K562 (cell line): ENCODE results near the gene MEX3A. TPM values are rescaled to one million over a fixed set of nuclear protein-coding genes. Genes with fewer than 3 reads are reported as not detected.

Source experiments
- ATAC-seq: fragments of 200-7000 bp; cut with Tn5 transposase; 3 replicates; pipeline ENCODE4 v1.9.1; 2020; ENCODE audit warnings: moderate library complexity
- BruUV-seq: library from RNA; stranded (reverse); fragments of 400-500 nt; replicated peaks from 2 replicates; lab custom pipeline; 2021; lab: Mats Ljungman, UMichigan
- CTCF ChIA-PET: fragments of 300-600 bp; formaldehyde crosslinking; extraction: SDS; loops from one replicate; lab custom pipeline; 2021; ENCODE audit warnings: low intra/inter-chr PET ratio; lab: Yijun Ruan, JAX
- POLR2A ChIA-PET: fragments of 300-600, 350-650 bp; sonication (Branson Sonifier 250); formaldehyde crosslinking; extraction: SDS; loops from one replicate; lab custom pipeline; 2021; ENCODE audit warnings: antibody characterized with exemption, inconsistent platforms; lab: Yijun Ruan, JAX
- DNase-seq, 4 experiments: peaks; one replicate each; pipeline versions ENCODE4 v3.0.0 to v3.0.0-alpha.2; 2011 to 2018; ENCODE audit warnings: low spot score in 3 of 4, mixed read lengths in 3 of 4; ENCODE audit errors: extremely low read depth in 1 of 4
- FAIRE-seq: peaks from 2 replicates; lab custom pipeline; 2011; peaks lifted over from hg19 to GRCh38; lab: Jason Lieb, UNC
- H2AFZ ChIP-seq: 2 replicates; pipeline ENCODE4 v1.6.0; 2011; ENCODE audit warnings: low read depth, low read length, control low read depth, inconsistent platforms
- H3K27ac ChIP-seq: fragments of 200-600 bp; 3 replicates; pipeline ENCODE4 v1.8.0; 2011; ENCODE audit warnings: low read depth, mild to moderate bottlenecking, control low read depth, inconsistent platforms, low read length, moderate library complexity, mixed read lengths; ENCODE audit errors: extremely low read depth
- H3K27me3 ChIP-seq, 2 experiments: fragments of 300-600 bp in 1 of 2; 2 replicates in 1 of 2; 3 replicates in 1 of 2; pipeline versions ENCODE4 v1.6.0 to v1.8.0; 2011; ENCODE audit warnings: inconsistent platforms in 2 of 2, low read length in 2 of 2, mild to moderate bottlenecking in 1 of 2, mixed read lengths in 1 of 2, moderate library complexity in 1 of 2; ENCODE audit not compliant: control insufficient read depth in 2 of 2, insufficient read depth in 2 of 2
- H3K36me3 ChIP-seq: fragments of 300-600 bp; 3 replicates; pipeline ENCODE4 v1.8.0; 2011; ENCODE audit warnings: mild to moderate bottlenecking, low read length, inconsistent platforms; ENCODE audit not compliant: control insufficient read depth, insufficient read depth
- H3K4me1 ChIP-seq, 2 experiments: fragments of 200-600 bp in 1 of 2; replicated peaks in 1 of 2; 2 replicates in 1 of 2; 3 replicates in 1 of 2; pipeline versions ENCODE4 v1.5.1 to v1.8.0; 2011; ENCODE audit warnings: inconsistent platforms in 2 of 2, low read length in 2 of 2, mild to moderate bottlenecking in 1 of 2, mixed read lengths in 1 of 2, moderate library complexity in 1 of 2; ENCODE audit not compliant: control insufficient read depth in 2 of 2, insufficient read depth in 2 of 2
- H3K4me2 ChIP-seq: 2 replicates; pipeline ENCODE4 v1.6.1; 2011; ENCODE audit warnings: low read length, control low read depth, inconsistent platforms, mixed read lengths; ENCODE audit not compliant: insufficient read depth
- H3K4me3 ChIP-seq: fragments of 200-600 bp; sonication (generic), shearing (Covaris generic); 2 replicates; pipeline ENCODE4 v1.5.1; 2016; ENCODE audit warnings: control low read depth, inconsistent platforms
- H3K79me2 ChIP-seq: fragments of 200-600 bp; 3 replicates; pipeline ENCODE4 v1.8.0; 2011; ENCODE audit warnings: low read length, inconsistent platforms; ENCODE audit not compliant: control insufficient read depth, insufficient read depth
- H3K9ac ChIP-seq, 2 experiments: 2 replicates each; pipeline versions ENCODE4 v1.6.0 to v1.6.1; 2011; ENCODE audit warnings: low read depth in 2 of 2, low read length in 2 of 2, control low read depth in 1 of 2, inconsistent platforms in 1 of 2, mild to moderate bottlenecking in 1 of 2, mixed read lengths in 1 of 2; ENCODE audit not compliant: insufficient read depth in 1 of 2
- H3K9me1 ChIP-seq: one replicate; pipeline ENCODE4 v1.6.0; 2011; ENCODE audit warnings: inconsistent platforms, mild to moderate bottlenecking, low read length, moderate library complexity; ENCODE audit not compliant: control insufficient read depth, insufficient read depth
- H3K9me3 ChIP-seq: replicated peaks from 2 replicates; pipeline ENCODE4 v1.5.1; 2011; ENCODE audit warnings: low read depth, low read length, inconsistent platforms; ENCODE audit not compliant: control insufficient read depth, insufficient read depth
- H4K20me1 ChIP-seq: replicated peaks from 2 replicates; pipeline ENCODE4 v1.6.1; 2011; ENCODE audit warnings: low read length, inconsistent platforms, mixed read lengths; ENCODE audit not compliant: control insufficient read depth, insufficient read depth
- CXXC5 ChIP-seq: fragments of 250-450 bp; sonication (Bioruptor Pico); IDR thresholded peaks from 2 replicates; pipeline ENCODE4 v1.8.0; 2022; ENCODE audit warnings: inconsistent platforms, mild to moderate bottlenecking, moderate library complexity
- FOS ChIP-seq: IDR thresholded peaks from 3 replicates; pipeline ENCODE4 v1.6.1; 2011; ENCODE audit not compliant: insufficient read length; ENCODE audit errors: extremely low read depth
- FOXM1 ChIP-seq, 2 experiments: fragments of 450-650 bp in 1 of 2; sonication (generic) in 1 of 2; formaldehyde crosslinking in 1 of 2; IDR thresholded peaks; 2 replicates each; pipeline versions ENCODE4 v1.6.1 to v1.9.0; 2017 to 2022; ENCODE audit warnings: low read depth in 2 of 2, mild to moderate bottlenecking in 2 of 2, missing genetic modification reagents in 1 of 2, moderate library complexity in 1 of 2
- MTA2 ChIP-seq: fragments of 450-650 bp; IDR thresholded peaks from 2 replicates; pipeline ENCODE4 v1.6.1; 2016; ENCODE audit warnings: low read depth
- PRMT5 ChIP-seq: sonication (generic); formaldehyde crosslinking; IDR thresholded peaks from 2 replicates; pipeline ENCODE4 v1.5.0; 2020; ENCODE audit warnings: missing genetic modification reagents
- ZFP91 ChIP-seq: sonication (generic); formaldehyde crosslinking; IDR thresholded peaks from 2 replicates; pipeline ENCODE4 v1.8.0; 2022; ENCODE audit warnings: mild to moderate bottlenecking, missing genetic modification reagents
- ZNF274 ChIP-seq: IDR thresholded peaks from 2 replicates; pipeline ENCODE4 v1.6.1; 2011; ENCODE audit warnings: low read depth, mild to moderate bottlenecking, low read length, moderate library complexity, borderline replicate concordance
- WGBS: fragments of 100-300 bp; shearing (Covaris generic); methylation state at CpG from one replicate; pipeline ENCODE4 v1.1.6; 2016; ENCODE audit warnings: low coverage, mixed read lengths; ENCODE audit not compliant: insufficient coverage; ENCODE audit errors: missing lambda C conversion rate; 5-methylcytosine and 5-hydroxymethylcytosine counted together
- in situ Hi-C: fragments of 300-500 bp; cut with MboI; formaldehyde crosslinking; loops from 4 replicates; pipeline ENCODE4 v1.15.0; 2018; ENCODE audit warnings: inconsistent platforms, mixed read lengths
- intact Hi-C: fragments of 100-400 bp; cut with micrococcal nuclease; formaldehyde crosslinking; loops from 2 replicates; pipeline ENCODE4 v1.14.2; 2022
- polyA plus RNA-seq, 8 experiments: library from polyadenylated mRNA; depleted of rRNA in 4 of 8; stranded (reverse) in 5 of 8; unstranded in 3 of 8; fragments of >200 nt; fragmentation: Nextera tagmentation in 2 of 8; fragmentation: Illumina TruSeq in 1 of 8; extraction: Ambion mirVana in 2 of 8; extraction: Trizol in 1 of 8; gene quantifications; 2 replicates each; pipeline versions ENCODE4 v1.2.1 to v1.2.3, GENCODE V29; 2011 to 2014; ENCODE audit warnings: inconsistent platforms in 1 of 8, missing spikeins in 1 of 8
- total RNA-seq, 7 experiments: library from RNA; depleted of rRNA in 6 of 7; stranded (reverse); fragments of >200 nt in 6 of 7; fragmentation: Illumina TruSeq in 2 of 7; extraction: Trizol in 2 of 7; gene quantifications; 2 replicates each; pipeline versions ENCODE4 v1.2.1 to v1.2.3, GENCODE V29; 2011 to 2021; ENCODE audit warnings: low replicate concordance in 1 of 7

The MEX3A gene
- total and polyA plus RNA-seq, 9 of the 15 experiments (the other 6 are each of a cell fraction or from before 2014, with no cell fraction given): 0.36 to 13.7 (median 5.2) TPM

GRCh38 chr1:156099282-156099681, 17.0 kb upstream of the MEX3A start:
- TF ChIP-seq PRMT5 (no peak), FOS (no peak), CXXC5 (no peak), ZFP91 (CRISPR knock-in tag) (no peak), ZNF274 (no peak), FOXM1 (IDR thresholded peaks at IDR 0.05; ENCODE audit: low read depth) (no peak), FOXM1 (CRISPR knock-in tag; IDR thresholded peaks at IDR 0.05; ENCODE audit: low read depth) (no peak), MTA2 (no peak)
- intact Hi-C loops: loop anchor here (5.0 to 10.0 kb wide), 2 partner anchors 128 to 346 kb away; no protein-coding TSS in a partner anchor
- Histone ChIP-seq H3K4me1 (peaks cover 6 to 26% of the 10 kb centered on the region in 2 experiments), H3K4me2 (no peak overlapping the region), H3K4me3 (no peak overlapping the region), H3K9me1 (no peaks in the 10 kb centered on the region), H3K9me3 (no peaks in the 10 kb centered on the region), H3K36me3 (no peaks in the 10 kb centered on the region), H3K79me2 (no peaks in the 10 kb centered on the region; the same call in 2 of the 3 replicates), H3K27ac (no peak overlapping the region), H3K27me3 (no peaks in the 10 kb centered on the region), H3K9ac (peak overlapping the region in 1 of 2 experiments; percentile 43; a peak in 1 of 4 replicates), H4K20me1 (no peaks in the 10 kb centered on the region), H2AFZ (no peak overlapping the region)
- ATAC-seq (no peak), FAIRE-seq (no peak), DNase-seq (no peak)
- in situ Hi-C loops: no loop called here
- ChIA-PET CTCF (interaction anchor here (0.7 to 0.9 kb wide), 2 partner anchors 8 to 31 kb away, joined by 3 read pairs; no protein-coding TSS in a partner anchor), POLR2A (interaction anchor here (0.9 to 12.5 kb wide), 7 partner anchors 10 to 167 kb away, joined by 3 to 164 read pairs (median 4); partner anchors contain the start of gene LMNA)
- no TSS peak for BruUV-seq
- WGBS: 17% methylated on average over 3 of the region's 3 CpGs
